Midbrain (tissue), 1 donor: ENCODE data around the gene WNK1.
A peak's percentile ranks its signal among the peaks of the same experiment; 100 is the strongest.
"Not testable (repeated sequence)": the region's sequence is repeated elsewhere in the genome, so short reads cannot be mapped to it uniquely, and the experiment has no call there.

Experiments used
- DNase-seq: peaks from one replicate; lab custom pipeline; 2025; lab: John Stamatoyannopoulos, UW

WNK1 gene

GRCh38 chr12:911191-911826 is 158.9 kb downstream of the WNK1 start:
- DNase-seq: no peak

DNA sequence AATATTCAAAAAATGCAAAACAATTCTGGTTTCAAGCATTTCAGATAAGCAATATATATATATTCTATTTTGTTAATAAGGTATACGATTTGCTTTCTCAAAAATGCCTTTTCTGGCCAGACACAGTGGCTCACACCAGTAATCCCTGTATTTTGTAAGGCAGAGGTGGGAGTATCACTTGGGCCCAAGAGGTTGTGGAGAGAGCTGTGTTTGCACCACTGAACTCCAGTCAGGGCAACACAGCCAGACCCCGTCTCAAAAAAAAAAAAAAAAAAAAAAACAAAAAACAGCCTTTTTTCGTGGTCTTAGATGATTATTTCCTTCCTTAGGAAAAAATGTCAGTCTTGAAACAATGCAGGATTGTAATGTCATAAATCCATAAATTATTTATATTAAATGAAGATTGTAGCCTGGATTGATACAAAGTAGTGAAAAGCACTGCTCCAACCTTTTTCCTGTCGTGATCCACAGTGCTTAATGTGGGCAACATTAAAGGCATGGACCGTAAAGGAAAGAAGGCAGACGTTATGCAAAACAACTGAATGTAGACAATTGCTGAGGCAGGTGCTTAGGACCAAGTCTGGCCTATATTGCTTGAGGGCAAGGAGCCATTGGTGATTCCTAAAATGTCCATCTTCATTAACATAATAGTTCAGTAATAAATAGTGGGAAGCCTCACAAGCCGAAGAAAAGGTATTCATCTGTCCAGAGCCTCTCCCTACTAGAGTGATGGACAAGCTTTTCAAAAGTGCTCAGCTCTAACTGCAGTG is 160.3 kb downstream of the WNK1 start:
- DNase-seq: no peak

DNA sequence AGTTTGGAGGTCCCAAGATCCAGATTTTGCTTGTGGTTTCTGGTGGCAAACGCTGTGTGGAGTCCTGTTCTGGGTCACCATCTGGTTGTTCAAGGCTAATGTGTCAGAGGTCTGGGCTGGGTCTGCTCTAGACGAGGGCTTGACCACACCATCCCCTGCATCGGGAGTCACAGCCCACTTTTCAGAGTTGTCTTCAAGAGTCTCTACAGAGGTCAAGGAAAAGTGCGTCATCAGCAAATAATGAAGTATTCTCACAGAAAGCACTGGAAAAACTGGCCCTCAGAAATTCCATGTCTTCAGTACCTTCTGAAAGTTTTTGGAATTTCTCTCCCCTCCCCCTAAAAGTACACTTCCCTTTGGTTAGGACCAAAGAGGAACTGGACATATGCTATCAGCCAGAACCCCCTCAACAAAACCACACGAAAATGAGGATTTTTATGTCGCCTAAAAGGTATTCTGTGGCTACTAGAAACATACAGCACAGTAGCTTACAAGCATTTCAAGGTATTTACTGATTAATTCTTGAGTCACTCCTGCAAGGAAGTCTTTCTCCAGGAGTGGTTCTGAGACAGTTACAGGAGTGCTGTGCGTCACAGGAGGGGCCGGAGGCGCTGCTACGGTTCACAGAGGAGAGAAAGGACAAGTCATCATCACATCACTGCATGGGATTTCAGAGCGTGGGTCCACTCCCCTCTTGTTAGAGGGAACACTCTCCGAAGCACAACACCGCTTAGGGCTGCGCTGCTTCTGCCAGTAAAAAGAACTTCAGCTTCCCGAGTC is 161.7 kb downstream of the WNK1 start:
- DNase-seq: no peak

DNA sequence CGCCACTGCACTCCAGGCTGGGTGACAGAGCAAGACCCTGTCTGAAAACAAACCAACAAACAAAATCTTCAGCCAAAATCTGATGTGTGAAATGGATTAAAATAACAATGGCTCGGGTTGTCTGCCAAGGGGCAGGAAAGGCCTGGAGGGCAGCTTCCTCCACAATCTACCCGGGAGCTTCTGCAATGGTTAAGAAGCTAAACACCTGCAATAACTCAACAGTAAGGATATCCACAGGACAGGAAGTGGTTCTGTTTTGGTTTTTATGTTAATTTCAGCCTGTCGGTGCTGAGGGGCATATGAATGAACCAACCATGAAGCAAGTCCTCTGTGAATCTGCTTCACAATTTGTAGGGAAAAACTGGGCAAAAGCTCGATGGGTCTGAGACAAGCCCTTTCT is 162.7 kb downstream of the WNK1 start:
- DNase-seq: no peak

DNA sequence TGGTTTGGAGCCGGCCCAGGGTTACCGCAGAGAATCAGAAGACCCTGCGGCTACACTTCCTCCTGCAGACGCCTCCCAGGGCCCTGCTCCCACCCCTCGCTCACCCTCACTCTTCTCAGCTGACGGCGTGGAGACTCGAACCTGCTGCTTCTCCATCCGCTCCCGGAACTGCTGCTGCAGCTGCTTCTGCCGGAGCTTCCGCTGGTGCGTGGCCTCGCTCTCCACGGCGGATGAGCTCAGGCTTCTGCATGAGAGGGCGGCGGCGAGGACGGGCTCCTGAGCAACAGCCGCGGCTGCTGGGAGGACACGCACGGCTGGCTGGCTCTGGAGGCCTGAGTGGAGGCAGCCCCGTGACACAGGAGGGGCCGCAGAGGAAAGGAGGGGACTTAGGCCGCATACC is 163.9 kb downstream of the WNK1 start:
- DNase-seq: no peak

- no peak for DNase-seq
Observed at GRCh38 chr12:916712-917445, 164.5 kb downstream of the WNK1 start.

DNA sequence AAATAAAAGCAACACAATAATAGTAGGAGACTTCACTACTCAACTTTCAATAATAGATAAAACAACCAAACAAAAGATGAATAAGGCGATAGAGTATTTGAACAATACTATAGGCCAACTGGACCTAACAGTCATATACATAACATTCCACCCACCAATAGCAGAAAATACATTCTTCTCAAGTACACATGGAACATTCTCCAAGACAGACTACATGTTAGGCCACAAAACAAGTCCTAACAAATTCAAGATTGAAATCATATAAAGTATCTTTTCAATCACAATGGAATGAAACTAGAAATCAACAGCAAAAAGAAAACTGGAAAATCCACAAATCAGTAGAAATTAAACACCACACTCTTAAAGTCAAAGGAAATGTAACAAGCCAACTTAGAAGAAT is 168.3 kb downstream of the WNK1 start:
- no peak for DNase-seq

DNA sequence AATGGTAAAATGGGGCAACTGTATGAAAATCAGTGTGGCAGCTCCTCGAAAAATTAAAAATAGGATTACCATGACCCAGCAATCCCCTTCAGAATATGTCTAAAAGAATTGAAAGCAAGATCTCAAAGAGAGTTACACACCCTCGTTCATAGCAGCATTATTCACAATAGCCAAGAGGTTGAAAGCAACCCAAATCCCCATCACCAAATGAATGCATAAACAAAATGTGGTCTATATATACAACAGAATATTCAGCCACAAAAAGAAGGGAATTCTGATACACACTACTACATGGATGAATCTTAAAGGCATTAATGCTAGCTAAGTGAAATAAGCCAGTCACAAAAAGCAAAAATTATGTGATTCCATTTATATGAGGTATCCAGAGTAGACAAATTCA is 169.9 kb downstream of the WNK1 start:
- no peak for DNase-seq

- DNase-seq: no peak
Observed at GRCh38 chr12:926641-927040, 174.3 kb downstream of the WNK1 start.

DNA sequence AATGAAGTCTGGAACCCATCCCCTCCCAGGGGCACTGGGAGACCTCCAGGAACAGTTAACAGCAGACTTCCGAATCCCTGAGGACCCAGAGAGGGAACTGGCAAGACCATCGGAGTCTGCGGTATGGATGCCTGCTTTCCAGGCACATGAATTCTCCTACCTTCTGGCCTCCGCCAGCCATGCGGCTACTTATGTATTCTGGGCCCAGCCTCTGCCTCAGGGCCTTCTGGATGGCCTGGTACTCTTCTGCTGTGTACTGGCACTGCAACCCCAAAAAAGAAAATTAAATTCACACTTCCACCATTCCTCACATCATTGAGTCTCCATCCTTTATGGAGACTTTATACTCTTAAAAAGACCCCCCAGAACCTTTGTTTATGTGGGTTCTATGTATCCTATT is 178.7 kb downstream of the WNK1 start:
- DNase-seq: no peak

GRCh38 chr12:931591-931990 is 179.2 kb downstream of the WNK1 start:
- no peak for DNase-seq

GRCh38 chr12:935891-936290 is 183.5 kb downstream of the WNK1 start:
- DNase-seq: not testable (repeated sequence)

GRCh38 chr12:936377-937345 is 184.3 kb downstream of the WNK1 start:
- DNase-seq: no peak

DNA sequence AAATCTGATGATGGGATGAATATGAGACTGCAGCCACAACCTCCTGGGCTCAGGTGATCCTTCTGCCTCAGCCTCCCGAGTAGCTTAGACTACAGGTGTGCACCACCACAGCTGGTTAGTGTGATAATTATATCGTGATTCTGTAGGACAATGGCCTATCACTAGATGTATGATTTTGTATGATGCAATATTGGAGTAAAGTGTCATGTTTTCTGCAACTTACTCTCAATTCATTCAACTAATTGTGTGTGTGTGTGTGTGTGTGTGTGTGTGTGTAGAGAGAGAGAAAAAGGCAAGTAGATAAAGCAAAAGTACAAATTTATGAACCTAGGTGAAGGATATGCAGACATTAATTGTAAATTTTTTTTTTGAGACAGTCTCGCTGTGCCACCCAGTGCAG is 186.4 kb downstream of the WNK1 start:
- no peak for DNase-seq

GRCh38 chr12:943051-943450 is 190.7 kb downstream of the WNK1 start:
- no peak for DNase-seq

DNA sequence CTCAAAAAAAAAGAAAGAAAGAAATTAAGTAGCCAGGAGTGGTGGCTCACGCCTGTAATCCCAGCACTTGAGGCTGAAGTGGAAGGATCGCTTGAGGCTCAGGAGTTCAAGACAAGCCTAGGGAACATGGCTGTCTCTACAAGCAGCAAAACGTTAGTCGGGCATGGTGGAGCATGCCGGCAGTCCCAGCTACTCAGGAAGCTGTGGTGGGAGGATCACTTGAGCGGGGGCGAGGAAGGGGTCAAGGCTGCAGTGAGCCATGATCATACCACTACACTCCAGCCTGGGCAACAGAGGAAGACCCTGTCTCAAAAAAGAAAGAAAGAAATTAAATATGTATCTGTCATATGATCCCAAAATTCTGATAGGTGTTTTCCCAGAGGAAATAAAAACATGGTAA is 191.8 kb downstream of the WNK1 start:
- DNase-seq: no peak

GRCh38 chr12:946212-946611 is 193.8 kb downstream of the WNK1 start:
- DNase-seq: no peak

DNA sequence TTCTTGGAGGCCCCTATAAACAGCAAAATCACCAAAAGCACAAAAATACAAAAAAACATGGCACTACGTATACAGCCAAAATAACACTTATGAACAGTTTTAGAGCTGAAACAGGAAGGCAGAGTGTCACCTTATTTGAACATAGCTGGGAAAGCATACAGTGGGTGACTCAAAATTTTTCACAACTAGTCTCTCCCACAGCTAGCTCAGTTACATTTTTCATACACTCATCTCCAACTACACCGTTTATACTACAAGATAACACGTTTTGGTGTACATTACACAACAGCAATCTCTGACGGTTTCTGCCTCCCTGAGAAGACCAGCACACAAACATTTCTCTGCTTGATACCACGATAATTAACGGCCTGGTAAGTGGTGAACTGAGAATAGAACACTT is 194.3 kb downstream of the WNK1 start:
- DNase-seq: no peak

DNA sequence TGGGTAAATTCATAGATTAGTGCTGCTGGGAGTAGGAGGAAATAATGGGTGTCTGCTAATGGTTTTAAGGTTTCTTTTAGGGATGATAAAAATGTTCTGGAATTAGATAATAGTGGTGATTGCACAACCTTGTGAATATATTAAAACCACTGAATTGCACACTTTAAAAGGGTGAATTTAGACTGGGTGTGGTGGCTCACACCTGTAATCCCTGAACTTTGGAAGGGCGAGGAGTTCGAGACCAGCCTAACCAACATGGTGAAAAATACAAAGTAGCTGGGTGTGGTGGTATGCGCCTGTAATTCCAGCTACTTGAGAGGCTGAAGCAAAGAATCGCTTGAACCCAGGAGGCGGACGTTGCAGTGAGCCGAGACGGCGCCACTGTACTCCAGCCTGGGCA is 195.9 kb downstream of the WNK1 start:
- DNase-seq: no peak

GRCh38 chr12:949453-950191 is 197.2 kb downstream of the WNK1 start, which contains the start of gene RAD52:
Gene RAD52, minus strand, starts transcription at chr12:949694. Its CDS starts 16,636 bp downstream, at chr12:933058.
- peak; percentile 99 for DNase-seq
